H1 (cell line): ENCODE results near the gene WDFY3. TPM values are rescaled to one million over a fixed set of nuclear protein-coding genes. Genes with fewer than 3 reads are reported as not detected.

Source experiments
- CTCF ChIA-PET: fragments of 300-600 bp; sonication (Branson Sonifier 250); formaldehyde crosslinking; loops from one replicate; lab custom pipeline; 2021; ENCODE audit not compliant: partially characterized antibody; lab: Charles Lee
- POLR2A ChIA-PET: fragments of 300-600 bp; sonication (Branson Sonifier 250); formaldehyde crosslinking; loops from one replicate; lab custom pipeline; 2021; ENCODE audit warnings: inconsistent platforms; ENCODE audit not compliant: partially characterized antibody; lab: Charles Lee
- DNase-seq, 2 experiments: peaks; one replicate each; pipeline versions ENCODE4 v3.0.0 to v3.0.0-alpha.2; 2010 to 2022; ENCODE audit warnings: low spot score in 2 of 2, low read depth in 1 of 2, mixed read lengths in 1 of 2
- FAIRE-seq: peaks from 2 replicates; lab custom pipeline; 2011; peaks lifted over from hg19 to GRCh38; lab: Jason Lieb, UNC
- H2AFZ ChIP-seq: 2 replicates; pipeline ENCODE4 v1.8.1; 2012; ENCODE audit warnings: low read length, inconsistent platforms
- H2AK5ac ChIP-seq: 2 replicates; pipeline ENCODE4 v1.6.1; 2013; ENCODE audit warnings: low read depth, low read length
- H2BK120ac ChIP-seq: replicated peaks from 2 replicates; pipeline ENCODE3; 2013; ENCODE audit warnings: low read depth, low read length, inconsistent platforms
- H2BK12ac ChIP-seq: 2 replicates; pipeline ENCODE4 v1.6.1; 2013; ENCODE audit warnings: low read depth, low read length
- H2BK15ac ChIP-seq: 2 replicates; pipeline ENCODE4 v1.6.1; 2013; ENCODE audit warnings: low read length
- H2BK20ac ChIP-seq: 2 replicates; pipeline ENCODE4 v1.6.1; 2013; ENCODE audit warnings: low read length
- H2BK5ac ChIP-seq: 2 replicates; pipeline ENCODE4 v1.6.1; 2013; ENCODE audit warnings: low read depth, low read length
- H3K14ac ChIP-seq: 2 replicates; pipeline ENCODE4 v1.6.1; 2013; ENCODE audit warnings: inconsistent platforms; ENCODE audit not compliant: insufficient read length
- H3K18ac ChIP-seq: 2 replicates; pipeline ENCODE4 v1.6.1; 2013; ENCODE audit warnings: low read length; ENCODE audit errors: extremely low read depth
- H3K23ac ChIP-seq: 2 replicates; pipeline ENCODE4 v1.6.1; 2013; ENCODE audit warnings: inconsistent platforms; ENCODE audit not compliant: insufficient read length
- H3K23me2 ChIP-seq: 2 replicates; pipeline ENCODE4 v1.6.1; 2013; ENCODE audit warnings: low read depth, low read length
- H3K27ac ChIP-seq: 2 replicates; pipeline ENCODE4 v1.6.1; 2011; ENCODE audit warnings: low read depth, low read length, inconsistent platforms
- H3K27me3 ChIP-seq, 4 experiments: replicated peaks in 1 of 4; 1 replicate in 1 of 4; 2 replicates in 3 of 4; pipeline versions ENCODE4 v1.6.1 to v1.8.1; 2011 to 2013; ENCODE audit warnings: low read length in 3 of 4, mild to moderate bottlenecking in 3 of 4, inconsistent platforms in 2 of 4, mixed read lengths in 2 of 4, moderate library complexity in 1 of 4; ENCODE audit not compliant: control insufficient read depth in 3 of 4, insufficient read depth in 3 of 4; ENCODE audit errors: extremely low read depth in 1 of 4
- H3K36me3 ChIP-seq, 4 experiments: 2 replicates each; pipeline versions ENCODE4 v1.6.1 to v1.8.1; 2011 to 2013; ENCODE audit warnings: mild to moderate bottlenecking in 4 of 4, low read length in 3 of 4, moderate library complexity in 2 of 4, control low read depth in 1 of 4, inconsistent platforms in 1 of 4; ENCODE audit not compliant: insufficient read depth in 4 of 4, control insufficient read depth in 2 of 4
- H3K4ac ChIP-seq: replicated peaks from 2 replicates; pipeline ENCODE3; 2013; ENCODE audit warnings: low read length, low read depth, mixed read lengths, inconsistent platforms; ENCODE audit not compliant: insufficient read length
- H3K4me1 ChIP-seq, 4 experiments: replicated peaks in 1 of 4; 1 replicate in 1 of 4; 2 replicates in 3 of 4; pipeline versions ENCODE4 v1.6.1 to v1.8.1; 2011 to 2013; ENCODE audit warnings: low read length in 3 of 4, inconsistent platforms in 2 of 4, mixed read lengths in 1 of 4; ENCODE audit not compliant: insufficient read depth in 4 of 4, control insufficient read depth in 3 of 4
- H3K4me2 ChIP-seq, 2 experiments: 2 replicates each; pipeline versions ENCODE4 v1.6.1 to v1.8.1; 2011 to 2013; ENCODE audit warnings: low read depth in 2 of 2, low read length in 2 of 2, control low read depth in 1 of 2, inconsistent platforms in 1 of 2, mild to moderate bottlenecking in 1 of 2; ENCODE audit not compliant: insufficient read depth in 1 of 2
- H3K4me3 ChIP-seq, 4 experiments: fragments of 200-600, 300-600 bp in 1 of 4; sonication (generic), shearing (Covaris generic), sonication (Bioruptor Twin) in 1 of 4; 2 replicates each; pipeline versions ENCODE4 v1.5.1 to v1.8.1; 2011 to 2016; ENCODE audit warnings: low read length in 4 of 4, low read depth in 3 of 4, control low read depth in 2 of 4, inconsistent platforms in 2 of 4, mild to moderate bottlenecking in 2 of 4, mixed read lengths in 1 of 4, moderate library complexity in 1 of 4; ENCODE audit not compliant: insufficient read depth in 2 of 4; ENCODE audit errors: extremely low read depth in 1 of 4
- H3K56ac ChIP-seq: replicated peaks from 2 replicates; pipeline ENCODE3; 2013; ENCODE audit warnings: low read depth, mild to moderate bottlenecking, mixed read lengths, low read length, inconsistent platforms; ENCODE audit not compliant: insufficient read length
- H3K79me1 ChIP-seq: 2 replicates; pipeline ENCODE4 v1.6.1; 2013; ENCODE audit warnings: low read depth, low read length, control low read depth
- H3K79me2 ChIP-seq, 2 experiments: 2 replicates each; pipeline versions ENCODE4 v1.6.1 to v1.8.1; 2012 to 2013; ENCODE audit warnings: low read length in 2 of 2, mild to moderate bottlenecking in 2 of 2, inconsistent platforms in 1 of 2; ENCODE audit not compliant: insufficient read depth in 2 of 2, control insufficient read depth in 1 of 2
- H3K9ac ChIP-seq, 4 experiments: replicated peaks in 1 of 4; 1 replicate in 1 of 4; 2 replicates in 3 of 4; pipeline versions ENCODE4 v1.6.1 to v1.8.1; 2011 to 2013; ENCODE audit warnings: low read depth in 3 of 4, low read length in 3 of 4, control low read depth in 2 of 4, mild to moderate bottlenecking in 2 of 4, moderate library complexity in 2 of 4, inconsistent platforms in 1 of 4; ENCODE audit errors: extremely low read depth in 1 of 4
- H3K9me3 ChIP-seq, 2 experiments: 2 replicates each; pipeline versions ENCODE4 v1.6.1 to v1.8.1; 2012 to 2013; ENCODE audit warnings: mild to moderate bottlenecking in 2 of 2, moderate library complexity in 2 of 2, control low read depth in 1 of 2, inconsistent platforms in 1 of 2, low read depth in 1 of 2, low read length in 1 of 2, mixed read lengths in 1 of 2; ENCODE audit not compliant: insufficient read depth in 2 of 2
- H4K20me1 ChIP-seq, 2 experiments: replicated peaks in 1 of 2; 2 replicates each; pipeline versions ENCODE3 to v1.8.1; 2011 to 2013; ENCODE audit warnings: inconsistent platforms in 2 of 2, low read length in 2 of 2, mild to moderate bottlenecking in 1 of 2; ENCODE audit not compliant: insufficient read depth in 2 of 2, control insufficient read depth in 1 of 2
- H4K5ac ChIP-seq: 2 replicates; pipeline ENCODE4 v1.6.1; 2013; ENCODE audit warnings: low read length, low read depth, mixed read lengths, inconsistent platforms; ENCODE audit not compliant: insufficient read length
- H4K8ac ChIP-seq: 2 replicates; pipeline ENCODE4 v1.8.0; 2013; ENCODE audit warnings: mild to moderate bottlenecking, moderate library complexity, low read length, inconsistent platforms; ENCODE audit not compliant: insufficient read depth; ENCODE audit errors: extremely low read depth
- H4K91ac ChIP-seq: replicated peaks from 2 replicates; pipeline ENCODE3; 2013; ENCODE audit warnings: low read length, mixed read lengths, inconsistent platforms; ENCODE audit not compliant: insufficient read length
- ATF3 ChIP-seq: IDR thresholded peaks from 2 replicates; pipeline ENCODE4 v1.6.1; 2011; ENCODE audit warnings: low read depth, mild to moderate bottlenecking, low read length; ENCODE audit not compliant: insufficient read depth
- BRCA1 ChIP-seq: IDR thresholded peaks from 2 replicates; pipeline ENCODE4 v1.6.1; 2012; ENCODE audit warnings: low read depth, low read length, improper control_type of control experiment
- HDAC6 ChIP-seq: IDR thresholded peaks from one replicate; pipeline ENCODE4 v1.7.1; 2012; ENCODE audit warnings: low read depth, mild to moderate bottlenecking, inconsistent platforms, low read length, moderate library complexity
- POU5F1 ChIP-seq: IDR thresholded peaks from 2 replicates; pipeline ENCODE4 v1.6.1; 2011; ENCODE audit warnings: low read depth, mild to moderate bottlenecking, low read length, moderate library complexity
- RXRA ChIP-seq: IDR thresholded peaks from 2 replicates; pipeline ENCODE4 v1.6.1; 2011; ENCODE audit warnings: low read depth, mild to moderate bottlenecking, low read length, moderate library complexity; ENCODE audit not compliant: insufficient read depth
- WGBS, 2 experiments: shearing (Covaris generic) in 1 of 2; methylation state at CpG; one replicate each; pipeline versions ENCODE4 v1.1.6 to v1.1.7; 2013 to 2015; ENCODE audit warnings: low lambda C conversion rate in 2 of 2, mixed read lengths in 2 of 2, inconsistent platforms in 1 of 2, low coverage in 1 of 2, missing lambda C conversion rate in 1 of 2; ENCODE audit not compliant: insufficient replicate concordance in 2 of 2, insufficient coverage in 1 of 2, insufficient read length in 1 of 2; ENCODE audit errors: extremely low coverage in 1 of 2, missing lambda C conversion rate in 1 of 2; 5-methylcytosine and 5-hydroxymethylcytosine counted together
- polyA plus RNA-seq, 7 experiments: library from polyadenylated mRNA; depleted of rRNA in 3 of 7; stranded (reverse) in 5 of 7; unstranded in 2 of 7; fragments of >200 nt in 5 of 7; fragments of 200-250 nt in 2 of 7; gene quantifications; 1 replicate in 5 of 7; 2 replicates in 1 of 7; 4 replicates in 1 of 7; pipeline versions ENCODE4 v1.2.1 to v1.2.3, GENCODE V29; 2011 to 2013; ENCODE audit warnings: missing spikeins in 2 of 7, mixed read lengths in 2 of 7
- total RNA-seq: library from RNA; stranded (reverse); fragmentation: NEBNext Ultra II Directional; extraction: Animal tissue kit (Norgen Biotek cat#: 25700); gene quantifications from 2 replicates; pipeline ENCODE4 v1.2.1, GENCODE V29; 2021

Gene WDFY3
- total and polyA plus RNA-seq, 2 of the 8 experiments (the other 6 are each of a cell fraction or from before 2014, with no cell fraction given): 25.6 to 62.4 TPM

DNA sequence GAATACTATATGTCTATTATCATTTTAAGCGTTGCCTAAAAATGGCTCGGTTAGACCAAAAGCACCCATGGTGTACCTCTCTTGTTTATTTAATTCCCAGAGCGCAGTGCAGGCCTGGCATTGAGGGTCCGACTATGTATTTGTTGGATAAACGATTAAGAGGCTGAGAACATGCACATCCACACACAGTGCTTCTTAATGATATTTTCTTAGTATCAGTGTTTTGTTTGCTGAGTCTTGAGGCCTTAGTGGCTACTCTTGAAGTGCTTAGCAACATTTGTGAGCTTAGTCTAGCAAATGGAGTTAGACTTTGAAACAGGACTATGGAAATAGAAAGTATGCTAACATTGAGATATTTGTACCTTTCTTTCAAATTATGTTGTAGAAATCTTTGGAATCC, 339.8 kb downstream of the WDFY3 start:
- 96% methylated on average over 5 of the region's 5 CpGs; no CpG with 5 or more reads in 1 of the 2 experiments for WGBS, 2 experiments
- Histone ChIP-seq H2AK5ac (no peak overlapping the region), H2BK20ac (no peak overlapping the region), H2BK120ac (no peak overlapping the region), H3K9ac (no peak overlapping the region), H4K20me1 (no peaks in the 10 kb centered on the region), H3K4me3 (no peak overlapping the region), H3K4ac (no peak overlapping the region), H4K8ac (no peak overlapping the region), H2BK15ac (no peak overlapping the region), H3K4me1 (no peaks in the 10 kb centered on the region; a peak in 1 of 7 replicates), H3K18ac (no peak overlapping the region), H4K91ac (no peak overlapping the region), H3K27me3 (no peaks in the 10 kb centered on the region; a peak in 1 of 7 replicates), H2AFZ (no peak overlapping the region), H3K36me3 (peaks cover 0 to 2% (median 0%) of the 10 kb centered on the region in 4 experiments; a peak in 1 of 8 replicates), H3K27ac (no peak overlapping the region), H2BK5ac (no peak overlapping the region), H3K9me3 (no peaks in the 10 kb centered on the region), H2BK12ac (no peak overlapping the region), H3K23ac (no peak overlapping the region), H3K79me1 (no peaks in the 10 kb centered on the region), H3K79me2 (no peaks in the 10 kb centered on the region), H3K4me2 (no peak overlapping the region), H3K56ac (no peak overlapping the region), H3K14ac (no peak overlapping the region), H4K5ac (no peak overlapping the region), H3K23me2 (no peaks in the 10 kb centered on the region)
- no peak for DNase-seq
- POLR2A ChIA-PET: interaction anchor here (0.6 to 1.8 kb wide), 2 partner anchors 13 to 26 kb away, joined by 4 read pairs; no protein-coding TSS in a partner anchor
- CTCF ChIA-PET: interaction anchor here (0.8 to 1.2 kb wide), 2 partner anchors 47 to 345 kb away, joined by 3 read pairs; no protein-coding TSS in a partner anchor
- no peak for TF ChIP-seq POU5F1
- no peak for TF ChIP-seq HDAC6
- no peak for TF ChIP-seq ATF3
- no peak for TF ChIP-seq RXRA
- TF ChIP-seq BRCA1: no peak
- FAIRE-seq: no peak
